GM13976 (cell line): ENCODE data around the gene PXYLP1.

ENCODE experiments used
- DNase-seq: peaks from one replicate; pipeline ENCODE4 v3.0.0; 2012; ENCODE audit warnings: low spot score
- in situ Hi-C: fragments of 300-500 bp; cut with MboI; formaldehyde crosslinking; loops from one replicate; pipeline ENCODE4 v1.12.0; 2022; ENCODE audit warnings: low sequenced_read_pairs, mixed read lengths, inconsistent platforms; ENCODE audit not compliant: unreplicated experiment
- TF ChIP-seq, protein P1 (sequence below): IDR thresholded peaks from 2 replicates; pipeline ENCODE4 v1.5.1; 2012; ENCODE audit warnings: borderline replicate concordance, mild to moderate bottlenecking; ENCODE audit not compliant: insufficient read depth; ENCODE audit errors: extremely low read depth, missing control alignments, control extremely low read depth

PXYLP1 gene

DNA sequence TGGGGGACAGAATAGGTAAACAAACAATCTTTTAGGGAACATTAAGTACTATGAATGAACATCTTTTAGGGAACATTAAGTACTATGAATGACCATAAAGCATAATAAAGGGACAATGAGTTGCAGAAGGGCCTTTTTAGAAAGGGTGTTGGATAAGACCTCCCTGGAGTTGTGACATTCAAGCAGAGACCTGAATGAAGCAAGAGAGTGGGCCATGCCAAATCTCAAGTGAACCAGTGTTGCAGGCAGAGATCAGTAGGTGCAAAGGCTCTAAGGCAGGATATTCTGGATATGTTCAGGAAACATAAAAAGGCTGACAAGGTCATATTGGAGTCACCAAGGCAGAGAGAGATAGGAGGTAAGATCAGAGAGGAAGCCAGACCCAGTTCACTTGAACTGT lies 107.3 kb downstream of the PXYLP1 start:
- DNase-seq: no peak
- in situ Hi-C loops: no loop called here
- TF ChIP-seq, protein P1, sequence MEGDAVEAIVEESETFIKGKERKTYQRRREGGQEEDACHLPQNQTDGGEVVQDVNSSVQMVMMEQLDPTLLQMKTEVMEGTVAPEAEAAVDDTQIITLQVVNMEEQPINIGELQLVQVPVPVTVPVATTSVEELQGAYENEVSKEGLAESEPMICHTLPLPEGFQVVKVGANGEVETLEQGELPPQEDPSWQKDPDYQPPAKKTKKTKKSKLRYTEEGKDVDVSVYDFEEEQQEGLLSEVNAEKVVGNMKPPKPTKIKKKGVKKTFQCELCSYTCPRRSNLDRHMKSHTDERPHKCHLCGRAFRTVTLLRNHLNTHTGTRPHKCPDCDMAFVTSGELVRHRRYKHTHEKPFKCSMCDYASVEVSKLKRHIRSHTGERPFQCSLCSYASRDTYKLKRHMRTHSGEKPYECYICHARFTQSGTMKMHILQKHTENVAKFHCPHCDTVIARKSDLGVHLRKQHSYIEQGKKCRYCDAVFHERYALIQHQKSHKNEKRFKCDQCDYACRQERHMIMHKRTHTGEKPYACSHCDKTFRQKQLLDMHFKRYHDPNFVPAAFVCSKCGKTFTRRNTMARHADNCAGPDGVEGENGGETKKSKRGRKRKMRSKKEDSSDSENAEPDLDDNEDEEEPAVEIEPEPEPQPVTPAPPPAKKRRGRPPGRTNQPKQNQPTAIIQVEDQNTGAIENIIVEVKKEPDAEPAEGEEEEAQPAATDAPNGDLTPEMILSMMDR: no peak

DNA sequence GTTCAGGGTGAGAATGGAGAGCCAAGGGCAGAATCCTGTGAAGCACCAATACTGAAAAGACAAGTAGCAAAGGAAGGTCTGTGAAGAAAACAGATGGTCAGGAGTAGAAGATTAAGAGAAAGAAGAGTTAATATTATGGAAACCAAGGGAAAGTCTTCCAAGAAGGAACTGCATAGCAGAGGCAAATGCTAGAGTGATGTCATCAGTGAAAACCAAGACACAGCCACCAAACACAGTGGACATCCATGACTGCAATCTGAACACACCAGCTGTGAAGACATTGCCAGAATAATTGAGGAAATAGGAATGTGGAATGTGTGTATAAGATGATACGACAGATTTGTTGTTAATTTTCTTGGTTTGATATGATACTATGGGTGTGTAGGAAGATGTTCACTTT lies 109.9 kb downstream of the PXYLP1 start:
- TF ChIP-seq, protein P1: no peak
- in situ Hi-C loops: no loop called here
- DNase-seq: no peak

DNA sequence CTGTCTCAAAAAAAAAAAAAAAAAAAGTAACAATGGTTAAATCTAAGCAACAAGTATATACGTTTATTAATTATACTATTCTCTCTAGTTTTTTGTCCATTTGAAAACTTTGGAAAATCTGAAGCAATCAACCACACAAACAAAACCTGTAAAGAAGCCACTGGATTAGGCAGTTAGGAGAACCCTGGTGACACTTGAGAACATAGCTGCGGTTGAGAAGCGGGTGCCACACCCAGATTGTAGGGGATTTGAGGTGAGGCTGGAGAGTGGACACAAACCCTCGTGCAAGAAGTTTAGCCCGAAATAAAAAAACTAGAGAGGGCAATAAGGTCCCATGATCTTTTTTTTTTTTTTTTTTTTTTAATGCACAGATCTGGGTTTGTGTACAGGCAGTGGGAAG lies 110.8 kb downstream of the PXYLP1 start:
- in situ Hi-C loops: no loop called here
- TF ChIP-seq, protein P1: no peak
- no peak for DNase-seq

- no peak for DNase-seq
- TF ChIP-seq, protein P1: no peak
- in situ Hi-C loops: no loop called here
These were observed 111.5 kb downstream of the PXYLP1 start for GRCh38 chr3:141343077-141343476.

DNA sequence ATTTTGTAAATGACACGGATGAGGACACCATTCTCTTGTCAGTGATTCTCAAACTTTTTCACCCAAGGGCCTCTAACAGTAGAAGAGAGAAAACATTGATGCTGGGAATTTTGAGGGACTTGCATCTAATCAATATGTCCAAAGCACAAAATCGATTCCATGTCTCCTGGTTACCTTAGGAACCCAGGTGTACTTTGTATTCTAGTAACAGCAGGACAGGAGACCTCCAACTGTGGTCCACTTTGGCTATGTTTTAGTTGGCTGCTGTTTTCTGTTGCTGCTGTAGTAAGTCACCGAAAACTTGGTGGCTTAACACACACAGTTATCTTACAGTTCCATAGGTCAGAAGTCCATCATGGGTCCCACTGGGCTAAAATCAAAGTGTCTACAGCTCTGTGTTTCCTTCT lies 112.2 kb downstream of the PXYLP1 start:
- no peak for DNase-seq
- in situ Hi-C loops: no loop called here
- TF ChIP-seq, protein P1: no peak
